Measurements from ENCODE around the gene GJC3. TPM values are rescaled to one million over a fixed set of nuclear protein-coding genes. Genes with fewer than 3 reads are reported as not detected.
A peak's percentile ranks its signal among the peaks of the same experiment; 100 is the strongest.
"Not testable (repeated sequence)": the region's sequence is repeated elsewhere in the genome, so short reads cannot be mapped to it uniquely, and the experiment has no call there.

Gene GJC3, protein sequence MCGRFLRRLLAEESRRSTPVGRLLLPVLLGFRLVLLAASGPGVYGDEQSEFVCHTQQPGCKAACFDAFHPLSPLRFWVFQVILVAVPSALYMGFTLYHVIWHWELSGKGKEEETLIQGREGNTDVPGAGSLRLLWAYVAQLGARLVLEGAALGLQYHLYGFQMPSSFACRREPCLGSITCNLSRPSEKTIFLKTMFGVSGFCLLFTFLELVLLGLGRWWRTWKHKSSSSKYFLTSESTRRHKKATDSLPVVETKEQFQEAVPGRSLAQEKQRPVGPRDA
- 1.0 TPM for total RNA-seq

DNA sequence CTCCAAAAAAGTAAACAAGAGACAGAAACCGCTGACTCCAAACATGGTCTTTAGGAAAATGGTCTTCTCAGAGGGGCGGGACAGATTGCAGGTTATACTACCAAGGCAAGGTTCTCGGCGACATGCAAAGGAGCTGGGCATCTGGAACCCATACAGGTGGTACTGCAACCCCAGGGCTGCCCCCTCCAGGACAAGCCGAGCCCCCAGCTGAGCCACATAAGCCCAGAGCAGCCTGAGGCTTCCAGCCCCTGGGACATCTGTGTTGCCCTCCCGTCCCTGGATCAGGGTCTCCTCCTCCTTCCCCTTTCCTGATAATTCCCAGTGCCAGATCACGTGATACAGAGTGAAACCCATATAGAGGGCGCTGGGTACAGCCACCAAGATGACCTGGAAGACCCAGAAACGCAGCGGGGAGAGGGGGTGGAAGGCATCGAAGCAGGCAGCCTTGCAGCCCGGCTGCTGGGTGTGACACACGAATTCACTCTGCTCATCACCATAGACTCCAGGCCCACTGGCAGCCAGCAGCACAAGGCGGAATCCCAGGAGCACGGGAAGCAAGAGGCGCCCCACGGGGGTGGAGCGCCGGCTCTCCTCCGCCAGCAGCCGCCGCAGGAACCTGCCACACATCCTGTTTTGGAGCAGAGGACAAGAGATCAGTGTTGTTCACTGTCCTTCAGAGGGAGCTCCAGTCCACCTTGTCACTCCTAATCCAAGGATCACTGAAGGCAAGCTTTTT lies at the start of gene GJC3:
Gene GJC3 (minus strand): TSS at position 627 of the 736 bp plus-strand sequence. CDS start 0 bp downstream, at position 627.
- H3K27ac ChIP-seq (ENCODE audit: low read depth, low read length): no peak within 1 kb of the TSS
- H3K4me3 ChIP-seq (ENCODE audit: low read length in 3 of 3): peak within 1 kb of the TSS in 1 of 3 donors; percentile 6
- H3K9ac ChIP-seq (ENCODE audit: low read depth in 1 of 3, low read length in 3 of 3): peak within 1 kb of the TSS in 1 of 3 donors; percentile 25
- peaks cover 13 to 44% (median 30%) of the 10 kb centered on the region in 3 donors for H3K27me3 ChIP-seq (ENCODE audit: control insufficient read depth in 3 of 3, insufficient read depth in 3 of 3, low read length in 3 of 3)
- no peaks in the 10 kb centered on the region for H3K9me3 ChIP-seq (ENCODE audit: control insufficient read depth in 3 of 3, low read length in 3 of 3)
- H3K36me3 ChIP-seq (ENCODE audit: control insufficient read depth in 3 of 3, insufficient read depth in 3 of 3, low read length in 3 of 3): no peaks in the 10 kb centered on the region
- peaks cover 0 to 5% (median 0%) of the 10 kb centered on the region in 3 donors for H3K4me1 ChIP-seq (ENCODE audit: control insufficient read depth in 3 of 3, insufficient read depth in 3 of 3, low read length in 3 of 3)

DNA sequence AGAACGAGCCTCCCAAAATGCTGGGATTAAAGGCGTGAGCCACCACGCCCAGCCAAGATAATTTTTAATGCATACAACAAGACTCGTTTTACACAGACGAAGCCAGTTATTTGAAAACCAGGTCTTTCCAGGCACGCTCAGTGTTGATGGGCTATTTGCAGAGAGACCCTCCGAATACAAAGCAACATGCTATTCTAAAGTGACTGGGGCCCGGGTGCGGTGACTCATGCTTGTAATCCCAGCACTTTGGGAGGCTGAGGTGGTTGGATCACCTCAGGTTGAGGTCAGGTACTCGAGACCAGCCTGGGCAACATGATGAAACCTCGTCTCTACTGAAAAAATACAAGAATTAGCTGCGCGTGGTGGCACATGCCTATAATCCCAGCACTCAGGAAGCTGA lies 47.2 kb upstream of the GJC3 start:
- Histone ChIP-seq H3K4me1 (ENCODE audit: control insufficient read depth in 3 of 3, insufficient read depth in 3 of 3, low read length in 3 of 3) (no peaks in the 10 kb centered on the region), H3K4me3 (ENCODE audit: low read length in 3 of 3) (no peak overlapping the region), H3K9me3 (ENCODE audit: control insufficient read depth in 3 of 3, low read length in 3 of 3) (no peaks in the 10 kb centered on the region), H3K36me3 (ENCODE audit: control insufficient read depth in 3 of 3, insufficient read depth in 3 of 3, low read length in 3 of 3) (no peaks in the 10 kb centered on the region), H3K27ac (ENCODE audit: low read depth, low read length) (no peak overlapping the region), H3K27me3 (ENCODE audit: control insufficient read depth in 3 of 3, insufficient read depth in 3 of 3, low read length in 3 of 3) (peaks cover 3 to 7% (median 6%) of the 10 kb centered on the region in 3 donors), H3K9ac (ENCODE audit: low read depth in 1 of 3, low read length in 3 of 3) (no peak overlapping the region)

DNA sequence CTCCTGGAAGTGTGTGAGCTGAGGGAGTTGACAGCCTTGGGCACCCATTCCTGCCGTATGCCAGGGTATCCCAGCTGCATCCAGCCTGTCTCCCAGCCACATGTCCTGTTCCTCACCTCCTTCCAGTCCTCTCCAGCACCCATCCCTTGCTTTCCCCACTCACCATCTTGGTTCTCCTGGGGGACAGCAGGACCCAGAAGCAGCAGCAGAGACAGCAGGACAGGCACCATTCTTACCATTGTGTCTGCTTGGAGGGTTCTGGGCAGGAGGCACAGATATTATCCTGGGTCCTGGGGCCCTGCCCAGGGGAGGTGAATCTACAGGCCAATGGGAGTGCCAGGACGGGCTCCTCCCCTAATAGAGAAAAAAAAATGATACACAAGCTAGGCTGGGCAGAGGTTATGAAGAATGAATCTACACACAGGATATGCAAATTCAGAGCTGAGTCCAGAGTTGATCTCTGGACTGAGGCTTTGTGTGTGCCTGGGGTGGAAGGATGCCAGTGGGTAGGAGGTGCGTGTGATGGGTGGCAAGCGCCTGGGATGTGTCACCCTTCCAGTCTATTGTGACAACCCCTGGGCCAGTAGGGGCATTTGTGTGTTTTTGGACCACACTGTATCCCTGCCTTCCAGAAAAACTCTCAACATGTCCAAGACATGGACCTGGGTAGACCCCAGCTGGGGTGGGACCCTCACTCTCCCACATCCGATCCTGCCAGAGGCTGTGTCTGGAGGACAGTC lies 46.5 kb upstream of the GJC3 start, which contains the start of gene AZGP1:
Gene AZGP1 (minus strand): TSS at position 250 of the 740 bp plus-strand sequence. CDS start 11 bp downstream, at position 239.
- H3K27me3 ChIP-seq (ENCODE audit: control insufficient read depth in 3 of 3, insufficient read depth in 3 of 3, low read length in 3 of 3): peaks cover 3 to 7% (median 6%) of the 10 kb centered on the region in 3 donors
- no peak within 1 kb of the TSS for H3K9ac ChIP-seq (ENCODE audit: low read depth in 1 of 3, low read length in 3 of 3)
- H3K27ac ChIP-seq (ENCODE audit: low read depth, low read length): no peak within 1 kb of the TSS
- no peak within 1 kb of the TSS for H3K4me3 ChIP-seq (ENCODE audit: low read length in 3 of 3)
- no peaks in the 10 kb centered on the region for H3K36me3 ChIP-seq (ENCODE audit: control insufficient read depth in 3 of 3, insufficient read depth in 3 of 3, low read length in 3 of 3)
- H3K4me1 ChIP-seq (ENCODE audit: control insufficient read depth in 3 of 3, insufficient read depth in 3 of 3, low read length in 3 of 3): no peaks in the 10 kb centered on the region
- H3K9me3 ChIP-seq (ENCODE audit: control insufficient read depth in 3 of 3, low read length in 3 of 3): no peaks in the 10 kb centered on the region

- Histone ChIP-seq H3K4me1 (ENCODE audit: control insufficient read depth in 3 of 3, insufficient read depth in 3 of 3, low read length in 3 of 3) (no peaks in the 10 kb centered on the region), H3K9me3 (ENCODE audit: control insufficient read depth in 3 of 3, low read length in 3 of 3) (no peaks in the 10 kb centered on the region), H3K36me3 (ENCODE audit: control insufficient read depth in 3 of 3, insufficient read depth in 3 of 3, low read length in 3 of 3) (no peaks in the 10 kb centered on the region), H3K4me3 (ENCODE audit: low read length in 3 of 3) (no peak overlapping the region), H3K27ac (ENCODE audit: low read depth, low read length) (no peak overlapping the region), H3K27me3 (ENCODE audit: control insufficient read depth in 3 of 3, insufficient read depth in 3 of 3, low read length in 3 of 3) (peaks cover 3 to 7% (median 6%) of the 10 kb centered on the region in 3 donors), H3K9ac (ENCODE audit: low read depth in 1 of 3, low read length in 3 of 3) (no peak overlapping the region)
These were observed 45.3 kb upstream of the GJC3 start for GRCh38 chr7:99974681-99975080.

GRCh38 chr7:99973817-99974216 lies 44.4 kb upstream of the GJC3 start:
- not testable (repeated sequence) for H3K4me1 ChIP-seq (ENCODE audit: control insufficient read depth in 3 of 3, insufficient read depth in 3 of 3, low read length in 3 of 3); H3K27me3 ChIP-seq (ENCODE audit: control insufficient read depth in 3 of 3, insufficient read depth in 3 of 3, low read length in 3 of 3); H3K27ac ChIP-seq (ENCODE audit: low read depth, low read length); H3K36me3 ChIP-seq (ENCODE audit: control insufficient read depth in 3 of 3, insufficient read depth in 3 of 3, low read length in 3 of 3); H3K9ac ChIP-seq (ENCODE audit: low read depth in 1 of 3, low read length in 3 of 3); H3K4me3 ChIP-seq (ENCODE audit: low read length in 3 of 3); H3K9me3 ChIP-seq (ENCODE audit: control insufficient read depth in 3 of 3, low read length in 3 of 3)

- Histone ChIP-seq H3K4me3 (ENCODE audit: low read length in 3 of 3) (no peak overlapping the region), H3K9ac (ENCODE audit: low read depth in 1 of 3, low read length in 3 of 3) (no peak overlapping the region), H3K27me3 (ENCODE audit: control insufficient read depth in 3 of 3, insufficient read depth in 3 of 3, low read length in 3 of 3) (peaks cover 4 to 12% (median 11%) of the 10 kb centered on the region in 3 donors), H3K9me3 (ENCODE audit: control insufficient read depth in 3 of 3, low read length in 3 of 3) (no peaks in the 10 kb centered on the region), H3K36me3 (ENCODE audit: control insufficient read depth in 3 of 3, insufficient read depth in 3 of 3, low read length in 3 of 3) (no peaks in the 10 kb centered on the region), H3K27ac (ENCODE audit: low read depth, low read length) (no peak overlapping the region), H3K4me1 (ENCODE audit: control insufficient read depth in 3 of 3, insufficient read depth in 3 of 3, low read length in 3 of 3) (no peaks in the 10 kb centered on the region)
These were observed 41.8 kb upstream of the GJC3 start for GRCh38 chr7:99971242-99971641.

DNA sequence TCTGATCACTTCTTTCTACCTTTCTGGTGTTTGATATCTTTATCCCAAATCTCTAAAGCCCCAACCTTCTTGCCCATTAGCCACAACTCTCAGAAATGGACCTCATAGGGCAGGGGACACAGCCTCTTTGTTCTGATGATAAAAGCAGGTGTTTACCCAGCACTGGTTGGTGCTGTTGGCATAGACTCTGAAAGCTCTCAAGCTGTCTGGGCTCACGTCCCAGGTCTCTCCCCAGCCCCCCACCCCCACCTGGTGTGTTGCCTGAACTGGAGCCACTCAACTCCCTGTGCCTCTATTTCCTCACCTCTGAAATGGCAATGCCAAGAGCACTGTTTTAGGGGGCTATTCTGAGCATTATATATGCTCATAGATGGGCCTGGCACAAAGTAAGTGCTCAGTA lies 40.4 kb upstream of the GJC3 start:
- not testable (repeated sequence) for H3K27ac ChIP-seq (ENCODE audit: low read depth, low read length); H3K36me3 ChIP-seq (ENCODE audit: control insufficient read depth in 3 of 3, insufficient read depth in 3 of 3, low read length in 3 of 3); H3K9ac ChIP-seq (ENCODE audit: low read depth in 1 of 3, low read length in 3 of 3); H3K4me1 ChIP-seq (ENCODE audit: control insufficient read depth in 3 of 3, insufficient read depth in 3 of 3, low read length in 3 of 3); H3K4me3 ChIP-seq (ENCODE audit: low read length in 3 of 3); H3K9me3 ChIP-seq (ENCODE audit: control insufficient read depth in 3 of 3, low read length in 3 of 3)
- H3K27me3 ChIP-seq (ENCODE audit: control insufficient read depth in 3 of 3, insufficient read depth in 3 of 3, low read length in 3 of 3): peaks cover 0 to 20% (median 19%) of the 10 kb centered on the region in 3 donors

DNA sequence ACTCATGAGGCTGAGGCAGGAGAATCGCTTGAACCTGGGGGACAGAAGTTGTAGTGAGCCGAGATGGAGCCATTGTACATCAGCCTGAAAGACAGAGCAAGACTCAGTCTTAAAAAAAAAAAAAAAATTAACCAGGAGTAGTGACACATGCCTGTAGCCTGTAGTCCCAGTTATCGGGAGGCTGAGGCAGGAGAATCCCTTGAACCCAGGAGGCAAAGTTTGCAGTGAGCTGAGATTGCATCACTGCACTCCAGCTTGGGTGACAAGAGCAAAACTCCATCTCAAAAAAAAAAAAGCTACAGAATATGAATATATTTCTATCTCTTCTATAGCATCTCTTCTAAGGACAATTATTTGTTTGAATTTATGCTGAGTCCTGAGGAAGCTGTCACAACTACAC lies 39.9 kb upstream of the GJC3 start:
- Histone ChIP-seq H3K9ac (ENCODE audit: low read depth in 1 of 3, low read length in 3 of 3) (no peak overlapping the region), H3K4me1 (ENCODE audit: control insufficient read depth in 3 of 3, insufficient read depth in 3 of 3, low read length in 3 of 3) (no peaks in the 10 kb centered on the region), H3K36me3 (ENCODE audit: control insufficient read depth in 3 of 3, insufficient read depth in 3 of 3, low read length in 3 of 3) (no peaks in the 10 kb centered on the region), H3K27me3 (ENCODE audit: control insufficient read depth in 3 of 3, insufficient read depth in 3 of 3, low read length in 3 of 3) (peaks cover 4 to 25% (median 22%) of the 10 kb centered on the region in 3 donors), H3K4me3 (ENCODE audit: low read length in 3 of 3) (no peak overlapping the region), H3K9me3 (ENCODE audit: control insufficient read depth in 3 of 3, low read length in 3 of 3) (no peaks in the 10 kb centered on the region), H3K27ac (ENCODE audit: low read depth, low read length) (no peak overlapping the region)

- peaks cover 26 to 45% (median 39%) of the 10 kb centered on the region in 3 donors for H3K27me3 ChIP-seq (ENCODE audit: control insufficient read depth in 3 of 3, insufficient read depth in 3 of 3, low read length in 3 of 3)
- no peak overlapping the region for H3K27ac ChIP-seq (ENCODE audit: low read depth, low read length)
- no peak overlapping the region for H3K9ac ChIP-seq (ENCODE audit: low read depth in 1 of 3, low read length in 3 of 3)
- no peak overlapping the region for H3K4me3 ChIP-seq (ENCODE audit: low read length in 3 of 3)
- H3K4me1 ChIP-seq (ENCODE audit: control insufficient read depth in 3 of 3, insufficient read depth in 3 of 3, low read length in 3 of 3): no peaks in the 10 kb centered on the region
- H3K36me3 ChIP-seq (ENCODE audit: control insufficient read depth in 3 of 3, insufficient read depth in 3 of 3, low read length in 3 of 3): no peaks in the 10 kb centered on the region
- H3K9me3 ChIP-seq (ENCODE audit: control insufficient read depth in 3 of 3, low read length in 3 of 3): no peaks in the 10 kb centered on the region
These were observed 29.3 kb upstream of the GJC3 start for GRCh38 chr7:99958564-99959227.
